Right lung (tissue), 5 donors: ENCODE results near the gene ERRFI1. TPM values are rescaled to one million over a fixed set of nuclear protein-coding genes. Genes with fewer than 3 reads are reported as not detected.

Source experiments
- DNase-seq, 2 donors: peaks; one replicate each; pipeline ENCODE4 v3.0.0-alpha.2; 2013
- polyA plus RNA-seq, 5 donors: library from polyadenylated mRNA; unstranded; fragments of 120-200 nt; gene quantifications; one replicate each; pipeline versions ENCODE4 v1.2.1 to v1.2.3, GENCODE V29; 2013; ENCODE audit warnings: inconsistent platforms in 1 of 5, low replicate concordance in 1 of 5; ENCODE audit not compliant: insufficient read length in 5 of 5, insufficient read depth in 1 of 5

The ERRFI1 gene
- polyA plus RNA-seq, 5 donors, result 52.0 to 95.3 (median 81.3) TPM

DNA sequence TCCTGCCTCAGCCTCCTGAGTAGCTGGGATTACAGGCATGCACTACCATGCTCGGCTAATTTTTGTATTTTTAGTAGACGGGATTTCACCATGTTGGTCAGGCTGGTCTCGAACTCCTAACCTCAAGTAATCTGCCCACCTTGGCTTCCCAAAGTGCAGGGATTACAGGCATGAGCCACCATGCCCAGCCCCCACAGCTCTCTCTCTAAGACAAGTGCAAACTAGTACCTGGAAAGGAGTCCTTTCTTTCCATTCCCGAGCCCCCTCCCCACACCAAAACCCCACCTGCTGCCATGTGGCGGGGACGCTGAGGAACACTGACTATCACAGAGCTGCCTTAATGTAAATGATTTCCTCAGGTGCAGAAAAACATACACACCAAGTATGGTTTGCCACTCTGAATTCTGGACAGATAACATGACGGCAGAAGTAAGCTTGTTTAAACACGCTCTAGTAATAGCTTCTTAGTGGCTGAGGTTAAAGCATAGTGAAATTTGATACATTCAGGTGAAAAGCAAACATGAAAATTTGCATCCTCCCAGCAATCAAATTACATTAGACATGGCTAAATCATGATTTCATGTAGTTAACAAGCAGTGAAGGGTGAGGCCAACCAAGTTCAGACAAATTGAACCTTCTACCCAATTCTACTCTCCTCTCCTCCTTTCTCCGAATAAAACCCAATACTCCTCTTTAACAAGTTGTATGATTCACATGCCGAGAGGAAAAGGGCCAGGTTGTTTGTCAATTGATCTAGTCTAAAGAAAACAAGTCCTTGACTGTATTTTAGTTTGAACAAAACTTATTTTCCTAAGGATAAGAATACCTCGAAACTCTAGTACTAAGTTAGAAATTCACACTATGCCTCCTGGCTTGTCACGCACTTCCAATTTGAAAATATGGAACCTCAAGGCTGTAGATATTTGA is 19.8 kb downstream of the ERRFI1 start:
- DNase-seq, result no peak

DNA sequence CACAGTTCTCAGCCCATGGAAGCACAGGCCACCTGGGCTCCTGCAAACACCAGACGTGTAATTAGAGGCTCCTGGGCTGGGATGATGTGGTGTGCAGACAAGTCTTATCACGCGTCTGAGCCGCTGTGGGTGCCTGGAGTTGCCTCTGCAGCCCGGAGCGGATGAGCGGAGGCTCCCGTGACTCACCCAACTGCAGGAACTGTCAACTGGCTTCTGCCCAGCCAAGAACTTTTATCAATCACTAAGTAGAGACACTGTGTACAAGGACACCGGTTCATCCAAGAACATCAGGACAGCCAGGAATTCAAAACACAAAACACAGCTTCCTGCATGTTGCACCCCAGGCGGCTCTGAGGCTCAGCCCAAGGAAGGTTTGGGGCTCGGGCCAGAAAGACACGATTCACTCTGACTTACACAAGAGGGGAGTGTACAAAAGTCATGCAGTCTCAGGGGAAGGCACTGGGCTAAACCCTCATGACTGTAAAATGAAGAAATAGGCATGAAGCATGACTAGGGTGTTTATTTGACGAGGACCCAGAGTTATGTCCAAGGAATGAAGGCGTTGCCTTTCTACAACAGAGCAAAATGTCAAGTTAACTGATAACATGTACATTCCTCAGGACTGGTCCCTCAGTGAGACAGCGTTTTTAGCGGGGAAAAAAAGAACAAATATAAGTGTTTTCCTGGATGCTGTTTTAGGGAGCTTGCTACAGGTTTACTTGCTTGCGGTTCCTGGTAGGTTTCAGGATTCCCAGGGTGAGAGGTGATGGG is 21.1 kb downstream of the ERRFI1 start:
- DNase-seq, result no peak

DNA sequence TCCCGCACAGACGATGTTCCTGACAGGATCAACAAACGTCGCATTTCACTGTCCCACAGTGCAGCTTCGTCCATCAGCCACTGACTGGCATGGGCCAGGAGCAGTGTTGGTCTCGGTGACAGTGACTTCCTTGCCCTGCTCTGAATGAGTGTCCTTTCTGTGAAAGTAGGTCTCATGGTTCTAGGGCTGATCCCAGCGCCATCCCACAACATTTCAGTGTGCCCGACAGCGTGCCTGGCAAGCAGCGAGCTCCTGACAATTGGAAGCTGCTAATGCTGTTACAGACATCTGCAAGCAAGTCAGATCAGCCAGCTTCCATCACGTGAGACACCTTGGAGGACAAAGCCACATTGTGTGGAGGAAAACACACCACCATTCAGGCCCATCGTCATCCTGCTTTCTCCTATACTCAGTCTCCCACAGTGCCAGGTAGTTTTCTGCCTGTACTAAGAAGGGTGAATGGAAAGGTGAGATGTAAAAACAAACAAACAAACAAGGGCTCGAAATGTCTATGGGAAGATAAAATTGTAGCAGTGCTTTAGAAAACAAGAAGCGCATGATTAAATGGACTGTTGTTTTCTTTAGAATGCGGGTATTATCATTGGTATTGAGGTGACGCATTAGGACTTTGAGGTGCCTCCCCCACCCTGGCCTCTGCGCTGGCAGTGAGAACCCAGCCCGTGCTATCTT is 21.9 kb downstream of the ERRFI1 start:
- DNase-seq, result no peak

DNA sequence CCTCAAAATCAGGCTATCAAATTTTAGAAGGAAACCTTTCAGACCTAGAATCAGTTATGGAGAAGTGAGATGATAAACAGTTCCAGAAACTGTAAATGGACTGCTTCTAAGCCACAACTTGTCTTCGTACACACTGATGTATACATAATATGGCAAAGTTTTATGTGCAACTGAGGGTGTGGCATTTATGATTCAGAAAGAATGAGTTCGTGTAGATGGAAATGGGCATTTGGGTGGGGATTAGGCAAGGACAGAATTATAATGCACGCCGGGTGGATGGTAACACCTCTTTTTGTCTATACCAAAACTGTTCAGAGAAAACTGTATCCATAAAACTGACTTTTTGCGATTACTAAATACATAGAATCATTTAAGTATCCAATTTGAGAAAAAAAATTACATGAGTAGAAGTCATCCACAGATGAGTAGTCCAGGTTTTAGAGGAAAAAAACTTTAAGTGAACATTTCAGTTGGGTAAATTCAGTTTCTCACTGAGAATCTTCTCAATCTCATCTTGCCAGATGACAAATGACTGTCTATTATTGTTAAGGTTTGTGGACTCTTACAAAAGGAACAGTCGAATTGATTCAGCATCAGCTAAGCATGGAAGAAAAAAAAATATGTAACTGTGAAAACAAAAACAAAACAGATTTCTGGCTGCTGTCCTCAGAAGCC is 22.5 kb downstream of the ERRFI1 start:
- no peak for DNase-seq

DNA sequence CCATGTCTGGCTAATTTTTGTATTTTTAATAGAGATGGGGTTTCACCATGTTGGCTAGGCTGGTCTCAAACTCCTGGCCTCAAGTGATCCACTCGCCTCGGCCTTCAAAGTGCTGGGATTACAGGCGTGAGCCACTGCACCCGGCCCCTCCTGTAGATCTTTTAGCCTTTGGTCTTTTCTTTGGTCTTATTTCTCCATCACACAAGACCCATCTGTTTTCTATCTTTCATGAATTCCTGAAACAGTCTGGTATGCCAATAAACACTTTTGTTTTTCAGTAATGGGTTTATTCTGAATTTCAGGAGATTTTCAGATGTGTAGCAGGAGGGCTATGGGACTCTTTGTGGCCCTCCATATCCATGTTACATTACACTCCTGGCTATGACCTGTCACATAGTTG is 23.2 kb downstream of the ERRFI1 start:
- DNase-seq, result no peak

DNA sequence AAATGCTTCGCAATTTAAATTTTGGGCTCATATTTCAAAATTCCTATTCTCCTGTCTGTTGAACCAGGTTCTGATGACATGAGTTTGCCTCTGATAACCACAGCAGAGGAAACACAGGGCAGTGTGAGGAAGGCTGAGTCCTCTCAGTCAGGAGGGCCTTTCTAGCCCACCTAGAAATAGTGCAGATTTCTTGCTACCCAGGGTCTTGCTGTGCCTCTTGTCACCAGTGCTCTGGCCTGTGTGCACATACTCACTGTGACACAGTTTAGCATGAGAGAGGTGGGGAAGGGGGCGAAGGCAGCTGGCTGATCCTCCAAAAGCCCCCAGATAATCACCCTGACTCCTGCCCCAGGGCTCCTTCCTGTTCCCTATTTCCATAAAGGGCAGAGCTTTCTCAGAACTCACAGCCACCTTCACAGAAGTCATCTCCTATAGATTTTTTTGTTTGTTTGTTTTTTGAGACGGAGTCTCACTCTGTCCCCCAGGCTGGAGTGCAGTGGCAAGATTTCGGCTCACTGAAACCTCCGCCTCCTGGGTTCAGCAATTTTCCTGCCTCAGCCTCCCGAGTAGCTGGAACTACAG is 23.7 kb downstream of the ERRFI1 start:
- DNase-seq, result no peak

DNA sequence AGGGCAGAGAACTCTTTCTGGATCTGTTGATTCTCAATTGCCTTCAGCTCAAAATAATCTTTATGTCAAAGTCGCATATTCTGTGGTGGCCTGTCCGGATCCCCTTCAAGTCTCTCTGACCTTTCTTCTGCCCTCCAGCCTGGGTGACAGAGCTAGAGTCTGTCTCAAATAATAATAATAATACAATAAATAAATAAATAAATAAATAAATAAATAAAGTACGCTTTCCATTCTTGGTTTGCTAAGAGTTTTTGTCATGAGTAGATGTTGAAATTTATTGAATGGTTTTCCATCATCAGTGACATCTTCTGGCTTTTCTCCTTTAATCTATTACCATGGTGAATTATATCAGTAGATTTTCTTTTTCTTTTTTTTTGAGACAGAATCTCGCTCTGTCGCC is 30.7 kb downstream of the ERRFI1 start:
- DNase-seq, result no peak

- DNase-seq, result no peak
These were observed 31.3 kb downstream of the ERRFI1 start for GRCh38 chr1:7994827-7995226.

DNA sequence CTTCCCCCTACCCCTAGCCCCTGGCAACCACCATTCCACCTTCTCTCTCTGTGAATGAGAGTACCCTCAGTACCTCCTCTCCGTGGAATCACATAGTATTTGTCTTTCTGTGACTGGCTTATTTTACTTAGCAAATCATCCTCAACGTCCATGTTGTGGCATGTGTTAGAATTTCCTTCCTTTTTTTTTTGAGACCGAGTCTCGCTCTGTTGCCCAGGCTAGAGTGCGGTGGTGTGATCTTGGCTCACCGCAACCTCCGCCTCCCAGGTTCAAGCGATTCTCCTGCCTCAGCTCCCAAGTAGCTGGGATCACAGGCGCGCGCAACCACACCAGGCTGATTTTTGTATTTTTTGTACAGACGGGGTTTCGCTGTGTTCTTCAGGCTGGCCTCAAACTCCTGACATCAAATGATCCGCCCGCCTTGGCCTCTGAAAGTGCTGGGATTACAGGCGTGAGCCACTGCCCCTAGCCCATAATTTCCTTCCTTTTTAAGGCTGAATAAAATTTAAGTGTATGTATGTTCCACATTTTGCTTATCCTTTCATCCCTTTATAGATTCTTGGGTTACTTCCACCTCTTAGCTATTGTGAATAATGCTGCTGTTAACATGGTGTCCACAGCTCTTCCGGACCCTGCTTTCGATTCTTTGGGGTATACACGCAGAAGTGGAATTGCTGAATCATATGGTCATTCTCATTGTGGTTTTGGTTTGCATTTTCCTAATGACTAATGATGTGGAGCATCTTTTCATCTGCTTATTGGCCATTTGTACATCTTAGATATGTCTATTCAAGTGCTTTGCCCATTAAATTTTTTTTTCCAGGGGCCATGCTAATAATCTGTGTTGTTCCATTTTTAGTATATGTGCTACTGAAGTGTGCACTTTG is 32.3 kb downstream of the ERRFI1 start:
- DNase-seq, result no peak

GRCh38 chr1:7992885-7993284 is 33.2 kb downstream of the ERRFI1 start:
- DNase-seq, result no peak

GRCh38 chr1:7991504-7992440 is 34.3 kb downstream of the ERRFI1 start:
- DNase-seq, result no peak

DNA sequence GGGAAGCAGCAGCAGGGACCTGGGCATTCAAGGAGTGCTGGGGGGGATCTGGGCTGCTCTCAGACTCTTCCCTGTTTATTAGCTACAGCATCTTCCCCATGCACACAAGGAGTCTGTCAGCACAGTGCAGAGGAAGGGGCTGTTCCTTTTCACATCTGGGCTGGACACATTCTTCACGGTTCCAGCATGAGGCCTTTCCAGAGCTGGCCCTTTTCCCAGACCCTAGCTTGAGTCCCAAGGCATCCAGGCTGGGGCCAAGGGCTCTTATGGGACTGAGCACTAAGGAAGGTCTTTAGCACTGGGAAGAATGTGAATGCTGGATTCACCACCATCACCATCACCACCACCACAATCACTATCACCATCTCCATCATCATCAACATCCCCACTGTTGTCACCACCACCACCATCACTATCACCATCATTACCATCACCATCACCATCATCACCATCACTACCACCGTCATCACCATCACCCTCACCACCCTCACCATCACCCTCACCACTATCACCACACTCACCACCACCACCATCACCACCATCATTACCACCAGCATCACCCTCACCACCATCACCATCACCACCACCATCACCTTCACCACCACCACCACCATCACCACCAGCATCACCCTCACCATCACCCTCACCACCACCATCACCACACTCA is 36.2 kb downstream of the ERRFI1 start:
- DNase-seq, result no peak

DNA sequence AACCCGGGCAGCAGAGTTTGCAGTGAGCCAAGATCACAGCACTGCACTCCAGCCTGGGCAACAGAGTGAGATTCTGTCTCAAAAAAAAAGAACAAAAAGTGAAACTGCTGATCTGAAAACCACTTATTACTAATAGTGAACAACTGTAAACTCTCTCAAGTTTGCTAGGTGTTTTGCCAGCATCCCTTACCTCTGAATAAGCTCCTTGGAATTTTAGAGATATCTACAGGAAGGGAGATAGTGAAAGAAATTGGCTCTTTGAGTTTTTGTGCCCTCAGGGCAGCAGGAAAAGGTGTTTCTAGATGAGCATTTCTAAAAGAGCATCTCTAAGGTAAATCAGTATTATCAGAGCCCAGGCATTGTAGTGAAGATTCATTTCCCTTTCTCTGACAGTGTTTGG is 37.5 kb downstream of the ERRFI1 start:
- no peak for DNase-seq

GRCh38 chr1:7987528-7987927 is 38.6 kb downstream of the ERRFI1 start:
- DNase-seq, result no peak

DNA sequence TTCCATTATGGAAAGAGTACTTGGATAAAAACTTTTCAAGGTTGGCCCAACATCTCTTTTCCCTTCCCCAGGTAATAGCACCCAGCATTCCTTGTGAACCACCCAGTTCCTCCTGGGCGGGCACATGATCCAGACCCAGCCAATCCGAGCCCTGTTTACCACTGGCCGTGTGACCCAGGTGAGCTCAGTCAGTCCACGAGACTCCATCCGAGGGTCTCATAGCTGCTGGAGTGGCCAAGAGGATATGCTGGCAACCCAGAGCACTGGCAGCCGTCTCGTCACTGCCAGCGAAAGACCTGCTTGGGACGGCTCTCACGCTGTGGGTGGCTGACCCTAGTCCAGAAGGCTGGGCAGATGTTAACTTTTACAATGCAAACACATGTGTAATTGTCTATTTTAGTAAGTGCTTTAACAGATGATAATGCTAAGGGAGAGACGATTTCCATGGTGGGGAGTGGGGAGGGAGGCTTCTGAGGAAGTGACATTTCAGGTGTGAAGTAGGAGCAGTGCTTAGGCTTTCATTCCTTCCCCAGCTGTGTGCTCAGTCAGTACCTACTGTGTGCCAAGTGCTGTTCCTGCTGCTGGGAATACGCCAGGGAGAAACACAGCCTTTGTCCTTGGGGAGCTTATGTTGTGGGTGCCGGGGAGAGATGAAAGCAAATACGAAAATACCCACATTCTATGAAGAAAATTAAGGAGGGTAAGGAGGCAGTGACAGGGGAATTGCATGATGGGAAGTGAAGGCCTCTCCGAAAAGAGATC is 40.1 kb downstream of the ERRFI1 start:
- no peak for DNase-seq

DNA sequence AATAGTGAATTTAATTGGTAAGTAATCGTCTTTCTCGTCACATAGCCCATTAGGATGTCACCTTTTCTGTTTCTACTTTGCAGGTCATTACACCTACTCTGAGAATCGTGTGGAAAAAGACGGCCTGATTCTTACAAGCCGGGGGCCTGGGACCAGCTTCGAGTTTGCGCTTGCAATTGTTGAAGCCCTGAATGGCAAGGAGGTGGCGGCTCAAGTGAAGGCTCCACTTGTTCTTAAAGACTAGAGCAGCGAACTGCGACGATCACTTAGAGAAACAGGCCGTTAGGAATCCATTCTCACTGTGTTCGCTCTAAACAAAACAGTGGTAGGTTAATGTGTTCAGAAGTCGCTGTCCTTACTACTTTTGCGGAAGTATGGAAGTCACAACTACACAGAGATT is 41.3 kb downstream of the ERRFI1 start:
- DNase-seq, result no peak

DNA sequence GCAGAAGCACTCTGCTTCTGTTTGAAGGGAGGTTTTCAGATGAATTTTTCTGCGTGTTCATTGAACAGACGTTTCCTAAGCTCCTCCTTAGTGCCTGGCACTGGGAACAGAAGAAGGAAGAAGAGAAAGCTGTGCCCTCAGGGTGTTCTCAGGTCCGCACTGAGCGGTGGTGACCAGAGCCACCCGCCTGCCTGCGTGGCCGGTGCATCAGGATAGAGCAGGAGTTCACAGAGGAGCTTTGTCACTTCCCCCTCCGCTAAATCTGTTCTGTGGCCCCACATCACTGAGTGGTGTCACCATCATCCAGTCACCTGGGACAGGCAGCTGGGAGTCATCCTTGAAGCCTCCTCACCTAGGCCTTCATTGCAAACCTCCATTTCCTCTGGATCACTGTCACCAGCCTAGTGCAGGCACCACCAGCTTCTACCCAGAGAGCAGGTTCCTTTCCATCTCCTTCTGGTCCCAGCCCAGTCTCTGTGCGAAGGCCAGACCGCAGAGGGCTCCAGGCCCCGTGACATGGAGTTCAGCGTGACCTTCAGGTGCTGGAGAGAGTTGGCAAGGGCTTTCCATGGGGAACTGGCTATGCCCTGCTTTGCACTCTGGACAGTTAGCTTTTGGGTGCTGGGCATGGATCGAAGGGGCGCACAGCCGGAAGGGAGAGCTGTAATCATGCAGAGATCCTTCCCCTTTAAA is 42.9 kb downstream of the ERRFI1 start:
- no peak for DNase-seq
